Measurements from ENCODE around the gene TNFAIP8L2. TPM values are rescaled to one million over a fixed set of nuclear protein-coding genes. Genes with fewer than 3 reads are reported as not detected.

The TNFAIP8L2 gene
- total RNA-seq, result not detected in 2 replicates
- polyA plus RNA-seq (2012), result 0.38 TPM

- DNase-seq (ENCODE audit: low read depth), result no peak
These were observed at the start of gene TNFAIP8L2 for GRCh38 chr1:151156515-151156819. Gene TNFAIP8L2 (plus strand): TSS chr1:151156649. CDS start chr1:151158698, 2,049 bp downstream.

GRCh38 chr1:151106894-151107293 is 49.6 kb upstream of the TNFAIP8L2 start:
- DNase-seq (ENCODE audit: low read depth), result no peak

GRCh38 chr1:151108331-151108730 is 48.1 kb upstream of the TNFAIP8L2 start:
- DNase-seq (ENCODE audit: low read depth), result no peak

GRCh38 chr1:151113877-151114276 is 42.6 kb upstream of the TNFAIP8L2 start:
- DNase-seq (ENCODE audit: low read depth), result no peak

GRCh38 chr1:151124763-151125403 is 31.6 kb upstream of the TNFAIP8L2 start:
- DNase-seq (ENCODE audit: low read depth), result no peak

GRCh38 chr1:151128800-151129199 is 27.6 kb upstream of the TNFAIP8L2 start:
- no peak for DNase-seq (ENCODE audit: low read depth)

GRCh38 chr1:151130987-151131586 is 25.4 kb upstream of the TNFAIP8L2 start:
- DNase-seq (ENCODE audit: low read depth), result no peak

- DNase-seq (ENCODE audit: low read depth), result no peak
These were observed 24.6 kb upstream of the TNFAIP8L2 start for GRCh38 chr1:151131701-151132334.

GRCh38 chr1:151132335-151133017 is 24.0 kb upstream of the TNFAIP8L2 start:
- no peak for DNase-seq (ENCODE audit: low read depth)

- no peak for DNase-seq (ENCODE audit: low read depth)
These were observed 23.2 kb upstream of the TNFAIP8L2 start for GRCh38 chr1:151133018-151133806.

GRCh38 chr1:151134396-151134795 is 22.1 kb upstream of the TNFAIP8L2 start:
- peak; percentile 14 for DNase-seq (ENCODE audit: low read depth)

- no peak for DNase-seq (ENCODE audit: low read depth)
These were observed 21.5 kb upstream of the TNFAIP8L2 start for GRCh38 chr1:151134991-151135390.

GRCh38 chr1:151135433-151136385 is 20.7 kb upstream of the TNFAIP8L2 start:
- DNase-seq (ENCODE audit: low read depth), result no peak

GRCh38 chr1:151137789-151138188 is 18.7 kb upstream of the TNFAIP8L2 start:
- no peak for DNase-seq (ENCODE audit: low read depth)

- peak; percentile 95 for DNase-seq (ENCODE audit: low read depth)
These were observed 13.9 kb upstream of the TNFAIP8L2 start for GRCh38 chr1:151142411-151143056.

GRCh38 chr1:151143057-151143435 is 13.4 kb upstream of the TNFAIP8L2 start:
- peak; percentile 85 for DNase-seq (ENCODE audit: low read depth)

GRCh38 chr1:151143986-151144385 is 12.5 kb upstream of the TNFAIP8L2 start:
- DNase-seq (ENCODE audit: low read depth), result peak; percentile 32

- DNase-seq (ENCODE audit: low read depth), result peak; percentile 35
These were observed 11.8 kb upstream of the TNFAIP8L2 start for GRCh38 chr1:151144474-151145303.
